Measurements from ENCODE around the gene ACAP3. TPM values are rescaled to one million over a fixed set of nuclear protein-coding genes. Genes with fewer than 3 reads are reported as not detected.
A peak's percentile ranks its signal among the peaks of the same experiment; 100 is the strongest.

ACAP3 gene
- total and polyA plus RNA-seq, 7 donors = 7.2 to 57.1 (median 23.5) TPM

- H3K9me3 ChIP-seq = no peaks in the 10 kb centered on the region
- H3K4me3 ChIP-seq = peak overlapping the region in 1 of 4 donors; percentile 100
- H3K36me3 ChIP-seq = peaks cover 0 to 31% (median 13%) of the 10 kb centered on the region in 4 donors
- H3K27me3 ChIP-seq = no peaks in the 10 kb centered on the region
- peak overlapping the region in 1 of 4 donors; percentile 90 for H3K27ac ChIP-seq
- intact Hi-C loops (cut with DNase I) = no loop called here
- WGBS, 2 donors = 46 to 64% methylated on average over 8 of the region's 8 CpGs
- TF ChIP-seq CTCF (IDR thresholded peaks at IDR 0.05) (no peak), EP300 (IDR thresholded peaks at IDR 0.05) (no peak), POLR2AphosphoS5 (IDR thresholded peaks at IDR 0.05) (no peak), POLR2A (IDR thresholded peaks at IDR 0.05) (no peak)
- DNase-seq = no peak
- peaks cover 3 to 52% (median 45%) of the 10 kb centered on the region in 4 donors for H3K4me1 ChIP-seq
Observed at GRCh38 chr1:1326075-1326605, 18.4 kb upstream of the ACAP3 start.

- intact Hi-C loops (cut with DNase I) = loop anchor here (2.0 kb wide), 1 partner anchor 23 kb away; the partner anchor contains the start of gene DVL1
Observed at GRCh38 chr1:1325288-1326074, 17.8 kb upstream of the ACAP3 start.

GRCh38 chr1:1324524-1325287, 17.0 kb upstream of the ACAP3 start, which contains the start of the genes CPTP and INTS11:
CPTP (plus strand) TSS chr1:1324802; CDS start chr1:1326911, 2,109 bp downstream.
INTS11 (minus strand) TSS chr1:1324660; CDS start chr1:1324608, 52 bp downstream.
- WGBS, 2 donors = 0 to 4% methylated on average over 84 of the region's 84 CpGs
- H3K4me3 ChIP-seq = peak within 1 kb of the TSS; percentile 87 to 100 (median 98)
- H3K36me3 ChIP-seq = peaks cover 8 to 44% (median 16%) of the 10 kb centered on the region in 4 donors
- peak within 1 kb of the TSS; percentile 90 to 94 (median 92) for H3K27ac ChIP-seq
- intact Hi-C loops (cut with DNase I) = loop anchor here (2.0 kb wide), 1 partner anchor 24 kb away; the partner anchor contains the start of gene DVL1
- no peaks in the 10 kb centered on the region for H3K27me3 ChIP-seq
- H3K9me3 ChIP-seq = no peaks in the 10 kb centered on the region
- TF ChIP-seq POLR2AphosphoS5 (IDR thresholded peaks at IDR 0.05) = peak; percentile 90 to 96 (median 94)
- no peak for TF ChIP-seq CTCF (IDR thresholded peaks at IDR 0.05)
- peak; percentile 53 to 79 for TF ChIP-seq POLR2A (IDR thresholded peaks at IDR 0.05)
- TF ChIP-seq EP300 (IDR thresholded peaks at IDR 0.05) = no peak
- DNase-seq = peak; percentile 97
- H3K4me1 ChIP-seq = peaks cover 3 to 59% (median 47%) of the 10 kb centered on the region in 4 donors

More at GRCh38 chr1:1325288-1326074, 17.8 kb upstream of the ACAP3 start:
- peaks cover under 1 to 36% (median 13%) of the 10 kb centered on the region in 4 donors for H3K36me3 ChIP-seq
- no peaks in the 10 kb centered on the region for H3K27me3 ChIP-seq
- H3K4me1 ChIP-seq = peaks cover 3 to 53% (median 46%) of the 10 kb centered on the region in 4 donors
- 13 to 60% methylated on average over 16 of the region's 16 CpGs for WGBS, 2 donors
- H3K27ac ChIP-seq = peak overlapping the region; percentile 90 to 94 (median 92)
- H3K9me3 ChIP-seq = no peaks in the 10 kb centered on the region
- TF ChIP-seq CTCF (IDR thresholded peaks at IDR 0.05) = no peak
- TF ChIP-seq EP300 (IDR thresholded peaks at IDR 0.05) = no peak
- peak overlapping the region; percentile 87 to 100 (median 98) for H3K4me3 ChIP-seq
- DNase-seq = peak; percentile 79

GRCh38 chr1:1324084-1324523, 16.4 kb upstream of the ACAP3 start:
- intact Hi-C loops (cut with DNase I) = loop anchor here (2.0 kb wide), 1 partner anchor 25 kb away; the partner anchor contains the start of gene DVL1
- no peaks in the 10 kb centered on the region for H3K27me3 ChIP-seq
- WGBS, 2 donors = 1% methylated on average over 41 of the region's 41 CpGs
- H3K27ac ChIP-seq = peak overlapping the region; percentile 90 to 94 (median 92)
- no peaks in the 10 kb centered on the region for H3K9me3 ChIP-seq
- H3K4me3 ChIP-seq = peak overlapping the region; percentile 87 to 100 (median 98)
- H3K36me3 ChIP-seq = peaks cover 11 to 50% (median 16%) of the 10 kb centered on the region in 4 donors
- peaks cover 3 to 63% (median 51%) of the 10 kb centered on the region in 4 donors for H3K4me1 ChIP-seq
- no peak for TF ChIP-seq EP300 (IDR thresholded peaks at IDR 0.05)
- no peak for TF ChIP-seq CTCF (IDR thresholded peaks at IDR 0.05)
- no peak for TF ChIP-seq POLR2A (IDR thresholded peaks at IDR 0.05)
- no peak for TF ChIP-seq POLR2AphosphoS5 (IDR thresholded peaks at IDR 0.05)
- DNase-seq = no peak

Measured in sigmoid colon (tissue), 7 donors.